Testis (tissue), 5 donors: Measurements from ENCODE around the gene PELI1. TPM values are rescaled to one million over a fixed set of nuclear protein-coding genes. Genes with fewer than 3 reads are reported as not detected.

Experiments
- DNase-seq: peaks from one replicate; pipeline ENCODE4 v3.0.0-alpha.2; 2019
- H3K27ac ChIP-seq, 2 donors: fragments of 200-600 bp; sonication (generic); one replicate each; pipeline ENCODE4 v1.5.1; 2019
- H3K27me3 ChIP-seq: fragments of 200-600 bp; sonication (generic); one replicate; pipeline ENCODE4 v1.5.1; 2019
- H3K36me3 ChIP-seq: fragments of 200-600 bp; sonication (generic); one replicate; pipeline ENCODE4 v1.5.1; 2017; ENCODE audit warnings: low read depth; ENCODE audit errors: missing control alignments
- H3K4me1 ChIP-seq: fragments of 200-600 bp; sonication (generic); one replicate; pipeline ENCODE4 v1.5.1; 2019
- H3K4me3 ChIP-seq, 2 donors: fragments of 200-600 bp; sonication (generic); one replicate each; pipeline ENCODE4 v1.5.1; 2017 to 2019
- H3K9me3 ChIP-seq: fragments of 200-600 bp; sonication (generic); one replicate; pipeline ENCODE4 v1.5.1; 2017
- CTCF ChIP-seq, 3 experiments: fragments of 450-650 bp in 2 of 3; fragments of 200-600 bp in 1 of 3; sonication (generic) in 1 of 3; IDR thresholded peaks; one replicate each; pipeline ENCODE4 v1.5.1; 2016 to 2019; ENCODE audit warnings: antibody characterized with exemption in 3 of 3, mild to moderate bottlenecking in 2 of 3, moderate library complexity in 1 of 3
- POLR2A ChIP-seq: fragments of 450-650 bp; IDR thresholded peaks from one replicate; pipeline ENCODE4 v1.6.1; 2017; ENCODE audit warnings: antibody characterized with exemption, mild to moderate bottlenecking, moderate library complexity
- WGBS, 2 donors: methylation state at CpG; one replicate each; pipeline ENCODE4 v1.1.5; 2018; 5-methylcytosine and 5-hydroxymethylcytosine counted together
- intact Hi-C: fragments of 100-400 bp; cut with DNase I; formaldehyde crosslinking; loops from one replicate; pipeline ENCODE4 v1.15.1; 2023; ENCODE audit warnings: low total_unique reads
- long read RNA-seq, 2 donors: transcript quantifications; one replicate each; lab custom pipeline, GENCODE V29; 2026
- polyA plus RNA-seq: library from polyadenylated mRNA; stranded (reverse); fragments of 350-450 nt; fragmentation: Illumina TruSeq; extraction: RNeasy Lipid Tissue Mini Kit (QIAGEN cat#74804); gene quantifications from one replicate; pipeline ENCODE4 v1.2.3, GENCODE V29; 2014; ENCODE audit warnings: low read depth, low replicate concordance; ENCODE audit not compliant: insufficient read depth
- total RNA-seq, 2 donors: library from RNA; depleted of rRNA; stranded (reverse); fragments of >200 nt; gene quantifications; one replicate each; pipeline ENCODE4 v1.2.3, GENCODE V29; 2016

The PELI1 gene
- total RNA-seq = 10 to 100 TPM; 40.9 to 48.0 TPM
- 22.4 TPM for polyA plus RNA-seq
- long read RNA-seq, donor 1, transcript PELI1-201 (7 exons, 3,750 nt) = major isoform, 8 of 13 reads
- long read RNA-seq, donor 1, partial matches to known transcripts = 5 of 13 reads
- long read RNA-seq, donor 1, other reads (novel, unspliced or antisense) = 0 of 13 reads
- long read RNA-seq, donor 2, partial matches to known transcripts = 0 of 2 reads
- long read RNA-seq, donor 2, other reads (novel, unspliced or antisense) = 0 of 2 reads

- Histone ChIP-seq H3K36me3 (no peaks in the 10 kb centered on the region), H3K9me3 (no peaks in the 10 kb centered on the region), H3K4me3 (peak within 1 kb of the TSS; percentile 93 to 99), H3K27ac (peak within 1 kb of the TSS; percentile 96 to 98), H3K4me1 (peaks cover 12% of the 10 kb centered on the region), H3K27me3 (no peaks in the 10 kb centered on the region)
- 4 to 11% methylated on average over 16 to 55 of the region's 68 CpGs for WGBS, 2 donors
- peak; percentile 89 for TF ChIP-seq POLR2A
- no peak for TF ChIP-seq CTCF (IDR thresholded peaks at IDR 0.05)
- DNase-seq = peak; percentile 99
- intact Hi-C loops = no loop called here
Measured at GRCh38 chr2:64144057-64145013, at the start of gene PELI1. Gene PELI1 (minus strand): TSS chr2:64144420. CDS start chr2:64108310, 36,110 bp downstream.

DNA sequence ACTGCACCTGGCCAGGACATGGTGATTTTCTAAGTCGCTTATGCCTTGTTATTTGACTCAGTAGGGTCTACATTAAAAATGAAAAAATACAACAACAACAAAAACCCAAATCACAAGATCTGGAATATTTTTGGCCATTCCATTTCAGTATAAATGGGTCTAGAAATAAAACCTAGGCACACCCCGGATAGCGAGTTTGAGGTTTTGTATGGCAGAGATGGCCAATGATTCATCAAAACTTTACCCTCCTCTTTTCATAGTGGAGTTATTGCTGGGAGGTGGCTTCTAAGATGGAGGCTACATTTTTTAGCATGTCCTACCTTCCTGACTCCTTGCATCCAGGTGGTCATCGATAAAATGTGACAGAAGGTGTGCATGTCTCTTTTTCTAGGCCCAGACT is 49.3 kb upstream of the PELI1 start:
- no peaks in the 10 kb centered on the region for H3K27me3 ChIP-seq
- no peaks in the 10 kb centered on the region for H3K9me3 ChIP-seq
- no peak overlapping the region for H3K4me3 ChIP-seq
- DNase-seq = no peak
- H3K4me1 ChIP-seq = no peaks in the 10 kb centered on the region
- H3K36me3 ChIP-seq = no peaks in the 10 kb centered on the region
- TF ChIP-seq POLR2A (no peak), CTCF (IDR thresholded peaks at IDR 0.05) (no peak)
- H3K27ac ChIP-seq = no peak overlapping the region
- WGBS, 2 donors = 94 to 96% methylated on average over 4 of the region's 4 CpGs
- intact Hi-C loops = no loop called here

- Histone ChIP-seq H3K27ac (no peak overlapping the region), H3K4me1 (no peaks in the 10 kb centered on the region), H3K27me3 (no peaks in the 10 kb centered on the region), H3K4me3 (no peak overlapping the region), H3K9me3 (no peaks in the 10 kb centered on the region), H3K36me3 (no peaks in the 10 kb centered on the region)
- TF ChIP-seq CTCF (IDR thresholded peaks at IDR 0.05) (no peak), POLR2A (no peak)
- no peak for DNase-seq
- intact Hi-C loops = no loop called here
- WGBS, 2 donors = 74 to 83% methylated on average over 6 of the region's 6 CpGs
Measured at GRCh38 chr2:64192664-64193105, 48.5 kb upstream of the PELI1 start.

GRCh38 chr2:64192125-64192479 is 47.9 kb upstream of the PELI1 start:
- H3K4me1 ChIP-seq = no peaks in the 10 kb centered on the region
- DNase-seq = no peak
- H3K9me3 ChIP-seq = no peaks in the 10 kb centered on the region
- intact Hi-C loops = no loop called here
- no peaks in the 10 kb centered on the region for H3K27me3 ChIP-seq
- H3K27ac ChIP-seq = no peak overlapping the region
- H3K36me3 ChIP-seq = no peaks in the 10 kb centered on the region
- no peak for TF ChIP-seq POLR2A
- no peak for TF ChIP-seq CTCF (IDR thresholded peaks at IDR 0.05)
- 71 to 84% methylated on average over 6 of the region's 6 CpGs for WGBS, 2 donors
- no peak overlapping the region for H3K4me3 ChIP-seq
